ENCODE results near the gene ABCA2. TPM values are rescaled to one million over a fixed set of nuclear protein-coding genes. Genes with fewer than 3 reads are reported as not detected.
A peak's percentile ranks its signal among the peaks of the same experiment; 100 is the strongest.
"Not testable (repeated sequence)": the region's sequence is repeated elsewhere in the genome, so short reads cannot be mapped to it uniquely, and the experiment has no call there.

The ABCA2 gene
- total RNA-seq, 2 donors from 2014 or later: 30.0 to 33.2 TPM

GRCh38 chr9:137009217-137009616 is 18.8 kb downstream of the ABCA2 start:
- intact Hi-C loops (cut with DNase I): no loop called here
- DNase-seq (no peak), ATAC-seq (no peak)

- no peak for ATAC-seq
- DNase-seq: no peak
- intact Hi-C loops (cut with DNase I): no loop called here
These were observed 19.7 kb downstream of the ABCA2 start for GRCh38 chr9:137008312-137008711.

- intact Hi-C loops (cut with DNase I): no loop called here
- ATAC-seq: no peak
These were observed 20.2 kb downstream of the ABCA2 start for GRCh38 chr9:137007816-137008270.

GRCh38 chr9:137007108-137007815 is 20.8 kb downstream of the ABCA2 start:
- DNase-seq (no peak), ATAC-seq (peak in 1 of 2 donors; percentile 5)
- intact Hi-C loops (cut with DNase I): no loop called here

More at GRCh38 chr9:137007816-137008270, 20.2 kb downstream of the ABCA2 start:
- DNase-seq: no peak

- ATAC-seq: peak in 1 of 2 donors; percentile 11
- intact Hi-C loops (cut with DNase I): no loop called here
- no peak for DNase-seq
These were observed 21.7 kb downstream of the ABCA2 start for GRCh38 chr9:137006116-137007003.

- DNase-seq; intact Hi-C loops (cut with DNase I); ATAC-seq: not testable (repeated sequence)
These were observed 23.8 kb downstream of the ABCA2 start for GRCh38 chr9:137004285-137004684.

GRCh38 chr9:137002646-137003041 is 25.4 kb downstream of the ABCA2 start:
- intact Hi-C loops (cut with DNase I): no loop called here
- DNase-seq (no peak), ATAC-seq (no peak)

GRCh38 chr9:137001857-137002645 is 26.0 kb downstream of the ABCA2 start:
- ATAC-seq: no peak
- intact Hi-C loops (cut with DNase I): no loop called here
- no peak for DNase-seq

GRCh38 chr9:137000177-137000930 is 27.7 kb downstream of the ABCA2 start:
- ATAC-seq: no peak
- intact Hi-C loops (cut with DNase I): no loop called here

GRCh38 chr9:136997830-136998234 is 30.2 kb downstream of the ABCA2 start:
- DNase-seq (no peak), ATAC-seq (no peak)
- intact Hi-C loops (cut with DNase I): loop anchor here in 1 of 2 donors (10.0 kb wide), 1 partner anchor 53 kb away; the partner anchor contains the start of genes C8G and FBXW5

More at GRCh38 chr9:137000177-137000930, 27.7 kb downstream of the ABCA2 start:
- no peak for DNase-seq

- no peak for ATAC-seq
- no peak for DNase-seq
- intact Hi-C loops (cut with DNase I): loop anchor here in 1 of 2 donors (10.0 kb wide), 1 partner anchor 53 kb away; the partner anchor contains the start of genes C8G and FBXW5
These were observed 30.7 kb downstream of the ABCA2 start for GRCh38 chr9:136997371-136997770.

GRCh38 chr9:136996361-136997292 is 31.4 kb downstream of the ABCA2 start, which contains the start of gene CLIC3:
CLIC3 (minus strand) TSS chr9:136996568; CDS start chr9:136996543, 25 bp downstream.
- DNase-seq (no peak), ATAC-seq (peak; percentile 5 to 16)
- intact Hi-C loops (cut with DNase I): loop anchor here in 1 of 2 donors (10.0 kb wide), 1 partner anchor 52 kb away; the partner anchor contains the start of genes C8G and FBXW5

- intact Hi-C loops (cut with DNase I): loop anchor here in 1 of 2 donors (10.0 kb wide), 1 partner anchor 51 kb away; the partner anchor contains the start of genes C8G and FBXW5
- ATAC-seq (peak; percentile 1 to 7), DNase-seq (peak; percentile 72)
These were observed 32.2 kb downstream of the ABCA2 start for GRCh38 chr9:136995772-136996311.

- intact Hi-C loops (cut with DNase I): loop anchor here in 1 of 2 donors (10.0 kb wide), 1 partner anchor 51 kb away; the partner anchor contains the start of genes C8G and FBXW5
- DNase-seq (no peak), ATAC-seq (no peak)
These were observed 32.7 kb downstream of the ABCA2 start for GRCh38 chr9:136995362-136995761.

- no peak for DNase-seq
- intact Hi-C loops (cut with DNase I): loop anchor here in 1 of 2 donors (10.0 kb wide), 1 partner anchor 50 kb away; the partner anchor contains the start of genes C8G and FBXW5
- ATAC-seq: no peak
These were observed 33.2 kb downstream of the ABCA2 start for GRCh38 chr9:136994888-136995230.

GRCh38 chr9:136994180-136994887 is 33.7 kb downstream of the ABCA2 start:
- ATAC-seq (no peak), DNase-seq (no peak)
- intact Hi-C loops (cut with DNase I): loop anchor here in 1 of 2 donors (10.0 kb wide), 1 partner anchor 50 kb away; the partner anchor contains the start of genes C8G and FBXW5
